ENCODE measurements around the gene CYP3A5.

CYP3A5 gene

GRCh38 chr7:99615989-99616358 is 63.8 kb downstream of the CYP3A5 start:
- peak overlapping the region; percentile 86 for H3K27ac ChIP-seq (ENCODE audit: low read depth, low read length, severe bottlenecking)
- no peaks in the 10 kb centered on the region for H3K9me3 ChIP-seq (ENCODE audit: control insufficient read depth, low read length)
- 75 to 92% methylated on average over 4 to 5 of the region's 5 CpGs for WGBS, 2 experiments (ENCODE audit: insufficient coverage in 2 of 2)
- peaks cover 27% of the 10 kb centered on the region for H3K36me3 ChIP-seq (ENCODE audit: control insufficient read depth, insufficient read depth, low read length)
- peak overlapping the region; percentile 95 for H3K4me3 ChIP-seq (ENCODE audit: extremely low read depth, insufficient read depth, low read length, poor library complexity, severe bottlenecking)
- peaks cover 21% of the 10 kb centered on the region for H3K4me1 ChIP-seq (ENCODE audit: control insufficient read depth, insufficient read depth, low read length, poor library complexity, severe bottlenecking)

GRCh38 chr7:99614495-99614894 is 65.3 kb downstream of the CYP3A5 start:
- peaks cover 12% of the 10 kb centered on the region for H3K36me3 ChIP-seq (ENCODE audit: control insufficient read depth, insufficient read depth, low read length)
- no peaks in the 10 kb centered on the region for H3K9me3 ChIP-seq (ENCODE audit: control insufficient read depth, low read length)
- no peak overlapping the region for H3K27ac ChIP-seq (ENCODE audit: low read depth, low read length, severe bottlenecking)
- peaks cover 14% of the 10 kb centered on the region for H3K4me1 ChIP-seq (ENCODE audit: control insufficient read depth, insufficient read depth, low read length, poor library complexity, severe bottlenecking)
- WGBS, 2 experiments (ENCODE audit: insufficient coverage in 2 of 2): 100% methylated on average over 1 of the region's 3 CpGs; no CpG with 5 or more reads in 1 of the 2 experiments
- no peak overlapping the region for H3K4me3 ChIP-seq (ENCODE audit: extremely low read depth, insufficient read depth, low read length, poor library complexity, severe bottlenecking)

GRCh38 chr7:99607548-99607947 is 72.2 kb downstream of the CYP3A5 start:
- Histone ChIP-seq H3K4me1 (ENCODE audit: control insufficient read depth, insufficient read depth, low read length, poor library complexity, severe bottlenecking) (no peaks in the 10 kb centered on the region), H3K27ac (ENCODE audit: low read depth, low read length, severe bottlenecking) (no peak overlapping the region), H3K4me3 (ENCODE audit: extremely low read depth, insufficient read depth, low read length, poor library complexity, severe bottlenecking) (no peak overlapping the region), H3K36me3 (ENCODE audit: control insufficient read depth, insufficient read depth, low read length) (no peaks in the 10 kb centered on the region), H3K9me3 (ENCODE audit: control insufficient read depth, low read length) (no peaks in the 10 kb centered on the region)
- 64 to 77% methylated on average over 8 of the region's 9 CpGs for WGBS, 2 experiments (ENCODE audit: insufficient coverage in 2 of 2)

GRCh38 chr7:99606531-99606930 is 73.3 kb downstream of the CYP3A5 start:
- Histone ChIP-seq H3K36me3 (ENCODE audit: control insufficient read depth, insufficient read depth, low read length) (no peaks in the 10 kb centered on the region), H3K9me3 (ENCODE audit: control insufficient read depth, low read length) (no peaks in the 10 kb centered on the region), H3K27ac (ENCODE audit: low read depth, low read length, severe bottlenecking) (no peak overlapping the region), H3K4me1 (ENCODE audit: control insufficient read depth, insufficient read depth, low read length, poor library complexity, severe bottlenecking) (no peaks in the 10 kb centered on the region), H3K4me3 (ENCODE audit: extremely low read depth, insufficient read depth, low read length, poor library complexity, severe bottlenecking) (no peak overlapping the region)
- 86 to 89% methylated on average over 8 of the region's 8 CpGs for WGBS, 2 experiments (ENCODE audit: insufficient coverage in 2 of 2)

GRCh38 chr7:99605527-99605926 is 74.3 kb downstream of the CYP3A5 start:
- H3K4me1 ChIP-seq (ENCODE audit: control insufficient read depth, insufficient read depth, low read length, poor library complexity, severe bottlenecking): no peaks in the 10 kb centered on the region
- H3K36me3 ChIP-seq (ENCODE audit: control insufficient read depth, insufficient read depth, low read length): no peaks in the 10 kb centered on the region
- WGBS, 2 experiments (ENCODE audit: insufficient coverage in 2 of 2): 97 to 100% methylated on average over 4 to 5 of the region's 7 CpGs
- no peaks in the 10 kb centered on the region for H3K9me3 ChIP-seq (ENCODE audit: control insufficient read depth, low read length)
- no peak overlapping the region for H3K4me3 ChIP-seq (ENCODE audit: extremely low read depth, insufficient read depth, low read length, poor library complexity, severe bottlenecking)
- H3K27ac ChIP-seq (ENCODE audit: low read depth, low read length, severe bottlenecking): no peak overlapping the region

GRCh38 chr7:99601656-99602310 is 78.0 kb downstream of the CYP3A5 start:
- no peaks in the 10 kb centered on the region for H3K9me3 ChIP-seq (ENCODE audit: control insufficient read depth, low read length)
- 69 to 80% methylated on average over 4 to 5 of the region's 7 CpGs for WGBS, 2 experiments (ENCODE audit: insufficient coverage in 2 of 2)

GRCh38 chr7:99599836-99600235 is 80.0 kb downstream of the CYP3A5 start:
- H3K4me1 ChIP-seq (ENCODE audit: control insufficient read depth, insufficient read depth, low read length, poor library complexity, severe bottlenecking): no peaks in the 10 kb centered on the region
- WGBS, 2 experiments (ENCODE audit: insufficient coverage in 2 of 2): 80 to 95% methylated on average over 1 to 4 of the region's 4 CpGs
- H3K9me3 ChIP-seq (ENCODE audit: control insufficient read depth, low read length): no peaks in the 10 kb centered on the region
- no peak overlapping the region for H3K27ac ChIP-seq (ENCODE audit: low read depth, low read length, severe bottlenecking)
- H3K36me3 ChIP-seq (ENCODE audit: control insufficient read depth, insufficient read depth, low read length): no peaks in the 10 kb centered on the region
- H3K4me3 ChIP-seq (ENCODE audit: extremely low read depth, insufficient read depth, low read length, poor library complexity, severe bottlenecking): no peak overlapping the region

More at GRCh38 chr7:99601656-99602310, 78.0 kb downstream of the CYP3A5 start:
- H3K4me3 ChIP-seq (ENCODE audit: extremely low read depth, insufficient read depth, low read length, poor library complexity, severe bottlenecking): no peak overlapping the region
- no peak overlapping the region for H3K27ac ChIP-seq (ENCODE audit: low read depth, low read length, severe bottlenecking)
- no peaks in the 10 kb centered on the region for H3K4me1 ChIP-seq (ENCODE audit: control insufficient read depth, insufficient read depth, low read length, poor library complexity, severe bottlenecking)
- no peaks in the 10 kb centered on the region for H3K36me3 ChIP-seq (ENCODE audit: control insufficient read depth, insufficient read depth, low read length)
